GM13976 (cell line): ENCODE measurements around the gene CEP112.
A peak's percentile ranks its signal among the peaks of the same experiment; 100 is the strongest.
"Not testable (repeated sequence)": the region's sequence is repeated elsewhere in the genome, so short reads cannot be mapped to it uniquely, and the experiment has no call there.

ENCODE experiments used
- DNase-seq: peaks from one replicate; pipeline ENCODE4 v3.0.0; 2012; ENCODE audit warnings: low spot score
- in situ Hi-C: fragments of 300-500 bp; cut with MboI; formaldehyde crosslinking; loops from one replicate; pipeline ENCODE4 v1.12.0; 2022; ENCODE audit warnings: low sequenced_read_pairs, mixed read lengths, inconsistent platforms; ENCODE audit not compliant: unreplicated experiment
- TF ChIP-seq, protein P1 (sequence below): IDR thresholded peaks from 2 replicates; pipeline ENCODE4 v1.5.1; 2012; ENCODE audit warnings: borderline replicate concordance, mild to moderate bottlenecking; ENCODE audit not compliant: insufficient read depth; ENCODE audit errors: extremely low read depth, missing control alignments, control extremely low read depth

CEP112 gene

DNA sequence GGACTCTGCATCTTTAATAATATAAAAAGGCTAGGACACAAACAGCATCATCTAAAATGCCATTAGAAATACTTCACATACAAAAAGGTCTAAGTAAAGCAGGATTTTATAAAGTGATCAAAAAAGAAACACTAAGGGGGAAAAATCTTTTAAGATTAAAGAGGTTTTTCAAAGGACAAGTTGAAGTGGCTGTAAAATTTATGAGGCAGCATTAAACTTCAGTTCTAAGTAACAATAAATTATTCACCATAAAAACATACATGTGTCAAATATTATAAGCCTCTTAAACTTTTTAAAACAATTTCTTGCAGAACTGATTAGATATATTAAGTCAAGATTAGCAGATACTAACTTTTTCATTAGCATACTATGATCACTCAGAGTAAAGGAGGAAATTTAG lies 20.8 kb downstream of the CEP112 start:
- in situ Hi-C loops, result loop anchor here (25.0 kb wide), 1 partner anchor 884 kb away; no protein-coding TSS in a partner anchor
- no peak for DNase-seq
- TF ChIP-seq, protein P1, sequence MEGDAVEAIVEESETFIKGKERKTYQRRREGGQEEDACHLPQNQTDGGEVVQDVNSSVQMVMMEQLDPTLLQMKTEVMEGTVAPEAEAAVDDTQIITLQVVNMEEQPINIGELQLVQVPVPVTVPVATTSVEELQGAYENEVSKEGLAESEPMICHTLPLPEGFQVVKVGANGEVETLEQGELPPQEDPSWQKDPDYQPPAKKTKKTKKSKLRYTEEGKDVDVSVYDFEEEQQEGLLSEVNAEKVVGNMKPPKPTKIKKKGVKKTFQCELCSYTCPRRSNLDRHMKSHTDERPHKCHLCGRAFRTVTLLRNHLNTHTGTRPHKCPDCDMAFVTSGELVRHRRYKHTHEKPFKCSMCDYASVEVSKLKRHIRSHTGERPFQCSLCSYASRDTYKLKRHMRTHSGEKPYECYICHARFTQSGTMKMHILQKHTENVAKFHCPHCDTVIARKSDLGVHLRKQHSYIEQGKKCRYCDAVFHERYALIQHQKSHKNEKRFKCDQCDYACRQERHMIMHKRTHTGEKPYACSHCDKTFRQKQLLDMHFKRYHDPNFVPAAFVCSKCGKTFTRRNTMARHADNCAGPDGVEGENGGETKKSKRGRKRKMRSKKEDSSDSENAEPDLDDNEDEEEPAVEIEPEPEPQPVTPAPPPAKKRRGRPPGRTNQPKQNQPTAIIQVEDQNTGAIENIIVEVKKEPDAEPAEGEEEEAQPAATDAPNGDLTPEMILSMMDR, result no peak

GRCh38 chr17:66169839-66170238 lies 22.1 kb downstream of the CEP112 start:
- DNase-seq, result no peak
- in situ Hi-C loops, result loop anchor here (25.0 kb wide), 1 partner anchor 883 kb away; no protein-coding TSS in a partner anchor

DNA sequence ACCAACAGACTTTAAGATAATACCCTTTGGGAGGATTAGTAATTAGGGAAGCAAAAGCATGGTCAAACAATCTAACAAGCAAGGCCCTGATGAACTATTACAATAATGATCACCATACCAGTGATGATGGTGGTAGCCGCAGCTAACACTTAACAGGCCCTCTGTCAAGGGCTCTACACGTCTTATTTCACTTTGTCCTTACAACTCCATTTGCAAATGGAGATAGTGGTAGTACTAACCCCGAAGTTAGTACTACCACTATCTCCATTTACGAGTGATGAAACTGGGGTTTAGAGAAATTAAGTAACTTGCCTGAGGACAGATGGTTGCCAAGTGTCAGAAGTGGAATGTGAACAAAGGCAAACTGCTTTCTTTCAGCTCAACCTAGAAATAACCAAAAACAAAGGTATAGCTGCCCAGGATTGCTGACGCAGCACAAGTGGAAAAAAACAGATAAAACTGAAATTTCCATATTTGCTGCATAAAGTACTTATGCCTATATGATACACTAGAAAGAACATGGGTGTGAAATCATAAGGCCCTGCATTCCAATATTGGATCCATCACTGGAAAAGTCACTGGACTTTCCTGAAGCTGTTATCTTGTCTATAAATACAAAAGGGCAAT lies 24.6 kb downstream of the CEP112 start:
- no peak for DNase-seq
- in situ Hi-C loops, result loop anchor here (25.0 kb wide), 1 partner anchor 880 kb away; no protein-coding TSS in a partner anchor
- TF ChIP-seq, protein P1, result no peak

More at GRCh38 chr17:66169839-66170238, 22.1 kb downstream of the CEP112 start:
- TF ChIP-seq, protein P1, result no peak

DNA sequence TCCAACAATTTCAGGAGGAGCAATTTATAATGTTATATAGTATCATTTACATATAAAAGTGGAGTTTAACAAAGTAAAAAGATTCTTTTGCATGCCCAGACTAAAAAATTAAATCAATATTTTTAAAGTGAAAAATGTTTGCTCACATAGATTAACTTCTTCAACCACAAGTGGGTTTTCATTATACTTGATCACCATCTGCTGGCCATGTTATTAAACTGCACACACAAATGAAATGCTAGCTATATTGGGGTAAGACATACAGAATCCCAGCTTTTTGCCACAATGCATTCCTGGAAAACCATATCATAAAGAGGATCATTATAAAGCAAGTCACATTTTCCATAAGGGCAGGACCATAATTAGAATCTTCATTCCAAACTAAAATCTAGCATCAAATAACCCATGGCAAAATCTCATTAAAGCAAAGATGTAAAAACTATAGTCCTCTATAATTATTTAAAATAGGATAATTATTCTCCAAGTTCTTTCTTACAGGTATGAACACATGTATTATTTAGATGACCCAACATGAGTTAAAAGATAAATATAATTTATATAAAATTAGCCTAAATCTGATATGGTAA lies 26.3 kb downstream of the CEP112 start:
- peak; percentile 63 for DNase-seq
- in situ Hi-C loops, result loop anchor here (25.0 kb wide), 1 partner anchor 878 kb away; no protein-coding TSS in a partner anchor
- TF ChIP-seq, protein P1, result peak; percentile 70

DNA sequence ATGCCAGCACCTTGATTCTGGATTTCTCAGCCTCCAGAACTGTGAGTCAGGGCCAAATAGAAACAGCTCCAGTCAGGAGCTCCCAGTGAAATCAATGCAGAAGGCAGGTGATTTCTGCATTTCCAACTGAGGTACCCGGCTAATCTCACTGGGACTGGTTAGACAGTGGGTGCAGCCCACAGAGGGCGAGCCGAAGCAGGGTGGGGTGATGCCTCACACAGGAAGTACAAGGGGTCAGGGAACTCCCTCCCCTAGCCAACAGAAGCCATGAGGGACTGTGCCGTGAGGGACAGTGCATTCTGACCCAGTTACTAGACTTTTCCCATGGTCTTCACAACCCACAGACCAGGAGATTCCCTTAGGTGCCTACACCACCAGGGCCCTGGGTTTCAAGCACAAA lies 36.9 kb downstream of the CEP112 start:
- not testable (repeated sequence) for DNase-seq
- in situ Hi-C loops, result loop anchor here (25.0 kb wide), 1 partner anchor 868 kb away; no protein-coding TSS in a partner anchor

GRCh38 chr17:66152756-66153155 lies 39.2 kb downstream of the CEP112 start:
- TF ChIP-seq, protein P1, result no peak
- in situ Hi-C loops, result loop anchor here (25.0 kb wide), 1 partner anchor 865 kb away; no protein-coding TSS in a partner anchor

DNA sequence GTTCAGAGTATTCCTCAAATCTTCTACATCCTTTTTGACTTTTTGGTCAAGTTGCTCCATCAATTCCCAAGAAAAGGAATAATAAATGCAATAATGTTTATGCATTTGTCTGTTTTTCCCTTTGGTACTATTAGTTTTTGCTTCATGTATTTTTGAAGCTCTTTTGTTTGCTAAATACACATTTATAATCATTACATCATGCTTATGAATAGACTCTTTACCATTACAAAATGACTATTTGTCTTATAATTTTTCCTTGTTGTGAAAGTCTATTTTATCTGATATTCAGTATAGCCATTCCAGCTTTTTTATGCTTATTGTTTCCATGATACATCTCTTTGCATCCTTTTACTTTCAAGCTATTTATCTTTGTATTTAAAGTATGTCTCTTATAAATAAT lies 41.2 kb downstream of the CEP112 start:
- in situ Hi-C loops, result loop anchor here (25.0 kb wide), 1 partner anchor 863 kb away; no protein-coding TSS in a partner anchor
- DNase-seq, result no peak
- TF ChIP-seq, protein P1, result no peak

More at GRCh38 chr17:66152756-66153155, 39.2 kb downstream of the CEP112 start:
- DNase-seq, result no peak
